ENCODE data around the gene CDH2.

The CDH2 gene

DNA sequence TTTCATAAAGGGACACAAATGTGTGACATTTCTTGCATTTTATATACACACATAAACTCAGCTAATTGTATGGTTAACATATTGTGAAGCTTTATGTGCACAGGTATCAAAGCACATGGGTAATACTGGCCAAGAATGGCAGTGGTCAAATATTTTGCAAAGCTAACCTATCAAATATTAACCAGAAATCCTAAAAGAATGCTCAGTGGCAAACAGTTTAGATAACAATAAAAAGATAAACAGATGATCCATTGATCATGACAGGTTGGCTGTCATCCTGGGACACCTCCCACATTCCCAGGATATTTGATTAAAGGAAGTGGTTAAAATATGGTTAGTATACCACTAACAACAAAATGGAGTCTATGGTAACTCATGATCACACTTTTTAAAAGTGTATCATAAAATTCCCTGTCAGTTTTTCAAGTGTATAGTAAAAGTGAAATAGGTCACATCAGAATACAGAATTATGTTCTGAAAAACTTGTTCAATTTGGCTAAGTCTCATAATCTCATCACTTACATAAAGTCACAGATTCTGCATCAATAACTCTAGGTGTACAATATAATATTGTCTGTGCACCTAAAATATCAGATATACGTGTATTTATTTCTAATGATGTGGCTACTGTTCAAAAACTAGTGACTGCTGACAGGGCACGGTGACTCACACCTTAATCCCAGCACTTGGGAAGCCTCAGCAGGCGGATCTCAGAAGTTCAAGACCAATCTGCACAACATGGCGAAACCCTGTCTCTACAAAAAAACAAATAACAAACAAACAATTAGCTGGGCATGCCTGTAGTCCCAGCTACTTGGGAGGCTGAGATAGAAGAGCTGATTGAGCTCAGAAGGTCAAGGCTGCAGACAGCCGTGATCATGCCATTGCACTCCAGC is 48.9 kb downstream of the CDH2 start:
- DNase-seq (ENCODE audit: low read depth in 2 of 2) = no peak

DNA sequence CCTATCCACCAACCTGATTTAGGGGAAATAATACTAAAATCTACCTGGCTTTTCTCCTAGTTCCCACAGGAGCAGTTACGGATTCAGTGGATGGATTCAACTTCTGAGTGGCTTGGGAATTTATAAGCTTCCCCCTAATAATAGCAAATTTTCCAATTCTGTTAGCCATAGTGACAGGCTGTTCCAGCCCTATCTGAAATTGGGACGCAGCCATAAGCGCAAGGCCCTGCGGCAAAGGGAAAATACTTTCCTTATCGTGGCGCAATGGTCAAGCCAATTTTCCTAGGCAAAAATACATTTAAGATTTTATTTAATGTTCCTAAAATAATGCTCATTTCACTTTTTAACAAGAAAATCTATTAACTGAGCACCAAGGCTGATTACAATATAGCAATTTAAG is 49.7 kb downstream of the CDH2 start:
- no peak for DNase-seq (ENCODE audit: low read depth in 2 of 2)

DNA sequence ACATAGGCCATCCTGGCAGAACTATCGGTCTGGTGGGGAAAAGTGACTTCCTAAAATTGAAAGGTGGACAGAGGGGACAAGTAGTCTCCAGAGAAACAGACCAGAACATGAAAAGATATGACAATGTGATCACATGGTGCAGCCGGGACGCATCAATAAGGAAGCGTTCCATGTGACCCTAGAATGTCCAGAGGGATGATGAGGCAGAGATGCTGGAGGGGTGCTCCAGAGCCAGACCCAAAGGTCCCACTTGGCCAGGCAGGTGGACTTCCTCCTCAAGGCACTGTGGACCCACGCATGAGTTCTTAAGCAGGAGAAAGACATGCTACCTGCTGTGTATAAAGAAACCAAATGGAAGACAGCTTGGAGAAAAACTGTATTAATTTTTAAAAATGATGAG is 50.2 kb downstream of the CDH2 start:
- no peak for DNase-seq (ENCODE audit: low read depth in 2 of 2)

DNA sequence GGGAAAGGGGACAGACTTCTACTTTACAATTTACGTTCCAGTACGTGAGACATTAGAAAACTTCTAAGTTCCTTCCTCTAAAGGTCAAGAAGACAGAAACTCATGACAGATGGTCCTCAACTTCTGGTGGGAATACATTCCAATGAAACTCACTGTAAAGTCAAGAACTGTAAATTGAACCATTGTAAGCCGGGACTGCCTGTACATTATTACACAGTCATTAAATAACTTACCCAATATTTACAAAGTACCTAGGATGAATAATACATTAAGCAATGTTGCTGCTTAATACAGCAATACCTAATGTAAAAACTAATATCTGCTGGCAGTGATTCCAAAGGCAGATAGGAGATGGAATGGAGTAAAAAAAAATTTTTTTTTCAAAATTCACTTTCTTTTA is 51.9 kb downstream of the CDH2 start:
- DNase-seq (ENCODE audit: low read depth in 2 of 2) = no peak

DNA sequence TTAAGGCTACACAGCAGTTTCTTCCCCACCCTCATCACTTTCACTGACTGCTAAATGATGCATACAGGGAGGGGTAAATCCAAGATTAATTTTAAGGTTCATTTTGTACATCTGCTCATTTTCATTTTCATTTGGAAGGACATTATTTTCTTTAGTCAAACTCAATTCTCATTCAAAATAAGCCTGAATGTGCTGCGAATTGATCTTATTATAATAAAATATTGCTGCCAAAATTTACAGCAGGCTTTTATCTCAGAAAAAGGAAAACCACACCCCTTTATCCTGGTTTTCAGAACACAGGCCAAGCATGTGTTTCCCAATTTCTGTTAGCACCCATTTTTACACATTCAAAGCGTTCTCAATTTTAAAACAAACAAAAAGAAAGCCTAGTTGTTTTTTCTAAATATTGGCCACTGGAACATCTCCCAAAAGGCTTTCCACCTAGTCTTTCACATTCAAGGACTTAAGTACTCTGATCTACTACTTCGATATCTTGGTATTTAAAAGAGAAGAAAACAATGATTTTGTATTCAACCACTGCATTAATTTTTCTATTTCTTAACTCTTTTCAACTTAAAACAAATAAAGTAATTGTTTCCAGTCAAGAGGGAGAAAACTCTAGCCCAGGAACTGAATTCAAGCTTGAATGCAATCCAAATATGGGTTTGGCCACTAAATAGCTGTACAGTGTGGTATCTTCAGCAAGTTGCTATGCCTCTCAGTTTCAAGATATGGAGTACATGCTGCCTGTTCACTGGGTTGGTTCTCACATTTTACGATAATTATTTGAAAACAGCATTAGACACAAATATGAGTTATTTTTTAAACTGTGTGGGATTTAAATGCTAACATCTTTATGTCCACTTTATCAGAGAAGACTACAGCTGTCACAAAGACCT is 52.5 kb downstream of the CDH2 start:
- DNase-seq (ENCODE audit: low read depth in 2 of 2) = no peak

DNA sequence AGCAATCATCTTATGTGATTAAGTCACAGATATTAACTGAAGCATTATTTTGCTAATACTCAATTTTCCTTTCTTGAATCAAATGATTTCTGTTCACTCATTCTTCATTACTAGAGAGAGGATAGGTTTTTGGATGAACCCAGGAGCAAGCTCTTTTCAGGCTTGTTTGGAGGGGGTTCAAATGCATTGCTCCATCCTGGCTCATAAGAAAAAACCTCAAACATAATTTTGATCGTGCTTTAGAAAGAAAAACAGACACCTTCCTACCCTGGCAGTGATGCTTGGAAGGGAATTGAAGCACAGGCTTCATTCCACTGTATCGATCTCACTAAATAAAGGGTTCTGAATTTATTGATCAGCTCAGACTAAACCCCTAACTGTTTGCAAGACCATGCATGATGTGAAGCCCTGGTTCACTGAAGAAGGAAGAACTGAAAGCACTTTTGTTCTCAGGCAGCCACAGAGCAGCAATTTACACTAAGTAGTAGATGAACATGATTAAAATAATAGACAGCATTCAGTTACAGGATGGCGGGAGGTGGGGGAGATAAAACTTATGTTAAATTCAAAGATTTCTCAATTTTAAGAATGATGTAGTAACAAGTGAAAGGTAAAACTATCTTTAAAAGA is 53.4 kb downstream of the CDH2 start:
- no peak for DNase-seq (ENCODE audit: low read depth in 2 of 2)

DNA sequence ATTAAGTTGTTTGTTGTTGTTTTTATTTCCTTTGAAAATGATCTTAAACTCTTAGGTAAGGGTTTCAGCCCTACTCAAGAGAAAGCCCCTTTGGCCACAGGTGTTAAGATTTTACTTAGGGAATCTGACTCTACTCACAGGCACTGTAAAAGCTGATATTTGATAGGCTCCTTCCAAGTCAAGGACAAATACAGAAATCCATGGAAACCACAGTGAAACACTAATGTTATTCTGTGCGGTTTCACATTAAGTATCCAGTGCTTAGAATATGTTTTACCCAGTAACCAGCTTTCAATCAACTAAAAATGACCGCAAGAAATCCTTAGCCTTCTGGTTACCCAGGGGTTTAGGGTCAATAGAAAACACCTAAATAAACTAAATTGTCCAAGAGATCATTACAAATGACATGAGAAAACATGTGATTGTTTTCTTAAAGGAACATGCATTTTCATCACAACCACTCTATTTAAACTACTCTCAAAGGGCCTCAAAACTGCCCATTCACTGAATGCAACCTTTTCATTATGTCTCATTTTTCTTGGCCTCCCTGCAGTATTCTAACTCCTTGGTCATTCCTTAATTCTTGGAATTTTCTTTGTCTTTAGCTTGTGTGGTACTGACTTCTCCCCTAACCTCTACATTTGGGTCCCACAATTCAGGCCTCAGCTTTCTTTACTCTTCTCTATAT is 56.0 kb downstream of the CDH2 start:
- no peak for DNase-seq (ENCODE audit: low read depth in 2 of 2)

DNA sequence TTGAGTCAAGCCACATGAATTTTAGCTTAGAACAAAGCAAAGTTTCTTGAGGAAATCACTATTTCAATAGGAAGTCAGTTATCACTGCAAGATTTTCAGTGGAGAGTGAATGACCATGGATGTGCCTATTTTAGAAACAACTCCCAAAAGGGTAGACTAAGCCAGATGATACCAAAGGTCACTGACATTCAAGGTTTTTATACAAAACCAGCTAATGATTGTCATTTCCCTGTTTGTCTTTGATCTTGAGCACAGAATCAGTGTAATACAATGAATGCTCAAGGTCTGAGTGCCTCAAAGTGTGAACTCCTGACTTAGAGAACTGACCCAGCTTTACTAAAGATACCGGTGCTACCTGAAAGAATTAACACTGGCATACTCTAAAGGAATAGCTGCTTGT is 60.5 kb downstream of the CDH2 start:
- no peak for DNase-seq (ENCODE audit: low read depth in 2 of 2)

DNA sequence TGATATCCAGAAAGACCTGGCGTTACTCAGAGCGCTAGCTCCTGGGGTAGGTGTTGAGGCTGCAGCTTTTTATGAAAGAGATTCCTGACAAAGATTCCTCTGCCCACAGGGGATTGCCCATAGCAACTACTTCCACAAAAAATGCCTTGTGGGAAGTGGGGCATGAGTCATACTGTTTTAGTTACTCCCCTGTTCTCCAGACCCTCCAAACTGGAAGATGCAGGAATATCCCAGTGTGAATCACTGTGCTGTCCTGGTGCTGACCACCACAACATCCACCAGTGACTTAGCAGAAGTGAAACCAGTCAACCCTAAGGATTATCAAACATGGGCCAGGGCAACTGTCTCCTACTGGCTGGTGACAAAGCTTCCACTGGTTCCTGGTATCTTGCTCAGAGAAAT is 61.8 kb downstream of the CDH2 start:
- no peak for DNase-seq (ENCODE audit: low read depth in 2 of 2)

DNA sequence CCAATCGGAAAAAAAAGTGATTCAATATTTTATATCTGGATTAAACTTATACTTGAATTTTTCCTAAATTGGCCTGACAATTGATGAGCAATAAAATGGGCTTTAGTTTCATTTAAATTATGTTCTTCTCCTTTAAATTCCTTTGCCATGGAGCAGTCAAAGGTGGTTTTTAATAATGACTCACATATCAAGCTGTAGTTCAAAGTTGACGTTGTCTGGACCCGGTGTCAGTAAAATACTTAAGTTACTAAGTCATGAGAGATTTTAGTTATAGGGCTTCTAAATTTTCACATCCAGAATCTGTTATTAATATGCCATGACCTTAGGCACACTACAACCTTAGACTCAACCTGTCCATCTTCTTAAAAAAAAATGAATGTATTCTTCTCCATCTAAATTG is 62.5 kb downstream of the CDH2 start:
- no peak for DNase-seq (ENCODE audit: low read depth in 2 of 2)

DNA sequence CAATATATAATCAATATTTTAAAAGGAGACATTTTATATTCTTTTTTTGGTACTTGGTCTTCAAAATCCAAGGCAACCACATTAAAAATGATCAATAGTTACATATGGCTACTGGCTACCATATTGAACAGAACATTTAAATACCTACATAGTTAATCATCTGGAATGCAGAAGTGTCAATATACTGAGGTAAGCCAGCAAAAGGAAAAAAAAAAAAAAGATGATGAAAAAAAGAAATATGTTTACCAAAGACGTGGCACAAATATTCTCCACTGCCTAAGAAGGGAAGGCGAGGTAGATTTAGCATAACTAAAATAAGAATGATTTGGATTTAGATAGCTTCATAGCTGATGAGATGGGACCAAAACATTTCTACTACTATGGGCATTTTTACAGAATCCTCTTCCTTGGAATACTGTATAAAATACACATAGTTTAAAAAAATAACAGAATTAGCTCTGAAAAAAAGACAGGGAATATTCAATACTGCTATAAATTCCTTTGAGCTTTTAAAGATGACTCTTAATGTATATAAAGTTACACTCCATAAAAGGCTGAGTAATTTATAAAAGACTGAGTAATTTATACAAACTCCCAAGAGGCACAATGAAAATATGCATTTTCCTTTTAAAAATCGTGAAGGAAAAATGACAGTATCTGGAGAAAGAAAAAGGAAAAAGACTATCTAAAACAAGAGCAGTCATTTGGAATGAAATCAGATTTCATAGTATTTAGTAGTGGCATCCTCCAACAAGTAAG is 63.5 kb downstream of the CDH2 start:
- no peak for DNase-seq (ENCODE audit: low read depth in 2 of 2)

DNA sequence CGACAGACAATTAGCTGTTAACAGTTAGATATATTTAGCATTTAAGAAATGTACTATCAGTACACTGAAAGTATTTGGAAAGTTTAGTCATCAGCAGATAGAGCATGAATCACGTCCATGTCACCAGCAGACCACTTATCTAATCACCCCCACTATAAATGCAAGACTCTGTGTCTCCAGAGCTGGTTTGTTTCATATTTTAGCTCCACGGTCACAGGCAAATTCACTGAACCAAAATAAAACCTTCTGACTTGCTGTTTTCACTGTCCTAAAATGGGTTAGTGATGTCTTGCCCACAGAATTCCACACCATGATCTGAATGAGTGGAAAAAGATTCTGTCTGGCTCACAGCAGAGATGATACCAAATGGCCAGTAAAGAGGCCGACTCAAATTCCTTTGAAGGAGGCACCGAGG is 64.9 kb downstream of the CDH2 start:
- DNase-seq (ENCODE audit: low read depth in 2 of 2) = no peak

DNA sequence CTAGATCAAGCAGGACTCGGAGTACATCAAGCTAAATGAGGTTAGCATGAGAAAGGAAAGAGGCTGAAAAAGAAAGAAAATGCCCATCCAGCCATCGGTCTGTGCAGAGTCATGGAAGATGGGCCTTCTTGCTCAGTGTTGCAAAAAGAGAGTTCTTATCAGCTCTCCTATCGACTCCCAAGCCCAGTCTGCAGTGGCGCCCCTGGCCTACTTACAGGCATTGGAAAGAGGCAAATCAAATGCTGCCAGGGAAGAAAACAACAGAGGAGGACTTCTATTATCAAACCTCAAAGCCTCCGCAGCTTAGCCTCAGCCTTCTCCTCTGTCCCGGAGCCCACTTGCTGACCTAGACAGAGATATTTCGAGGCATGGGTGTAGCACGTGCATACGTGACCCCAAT is 66.0 kb downstream of the CDH2 start:
- no peak for DNase-seq (ENCODE audit: low read depth in 2 of 2)

DNA sequence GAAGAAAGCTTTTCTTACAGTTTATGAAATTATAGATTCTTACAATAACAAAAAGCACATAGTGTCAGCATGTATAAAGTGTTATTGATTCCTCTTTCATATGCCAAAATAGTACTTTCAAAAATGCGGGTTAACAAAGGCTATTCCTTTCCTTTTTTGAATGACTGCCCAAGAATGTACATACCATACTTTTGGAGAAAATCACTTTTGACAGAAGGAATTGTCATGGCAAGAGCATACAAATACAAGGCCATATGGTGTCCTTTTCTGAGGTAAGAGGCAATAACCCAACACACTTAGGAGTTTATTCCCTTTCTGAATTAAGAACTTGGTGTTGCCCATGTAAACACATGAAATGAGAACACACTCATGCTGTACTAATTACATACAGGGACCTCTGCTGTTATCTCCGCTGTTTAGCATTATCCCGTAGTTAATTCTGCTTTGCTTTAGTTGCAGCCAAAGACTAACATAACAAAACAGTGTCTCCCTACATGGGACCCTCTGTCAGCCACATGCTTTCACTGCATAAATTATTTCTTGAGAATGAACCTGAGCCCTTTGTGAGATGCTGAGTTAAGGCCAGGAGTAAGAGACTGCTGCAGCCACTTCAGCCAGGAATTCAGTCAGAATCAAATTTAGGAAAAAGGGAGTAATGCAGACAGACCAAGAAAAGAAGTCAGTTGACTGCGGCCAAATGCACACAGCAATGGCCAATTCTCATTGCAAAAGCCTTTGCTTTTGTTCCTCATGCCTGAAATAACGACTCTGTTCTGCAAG is 67.0 kb downstream of the CDH2 start:
- DNase-seq (ENCODE audit: low read depth in 2 of 2) = no peak

DNA sequence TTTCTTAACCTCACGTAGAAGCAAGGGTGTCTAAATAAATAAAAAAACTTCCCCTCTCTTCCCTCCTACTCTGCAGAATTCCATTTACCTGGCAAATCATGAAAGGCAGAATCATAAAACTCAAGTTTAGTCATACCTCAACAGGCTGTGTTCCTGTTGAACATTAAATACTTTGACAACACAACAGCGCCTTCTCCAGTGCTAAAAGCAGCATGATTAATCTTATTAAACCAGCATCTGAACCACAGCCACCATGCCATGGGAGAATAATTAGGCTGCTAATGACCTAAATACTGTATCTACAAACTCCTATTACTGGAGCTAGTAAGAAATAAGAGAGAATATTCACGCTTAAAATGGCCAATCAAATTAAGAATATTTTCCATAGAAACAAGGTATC is 68.1 kb downstream of the CDH2 start:
- no peak for DNase-seq (ENCODE audit: low read depth in 2 of 2)

DNA sequence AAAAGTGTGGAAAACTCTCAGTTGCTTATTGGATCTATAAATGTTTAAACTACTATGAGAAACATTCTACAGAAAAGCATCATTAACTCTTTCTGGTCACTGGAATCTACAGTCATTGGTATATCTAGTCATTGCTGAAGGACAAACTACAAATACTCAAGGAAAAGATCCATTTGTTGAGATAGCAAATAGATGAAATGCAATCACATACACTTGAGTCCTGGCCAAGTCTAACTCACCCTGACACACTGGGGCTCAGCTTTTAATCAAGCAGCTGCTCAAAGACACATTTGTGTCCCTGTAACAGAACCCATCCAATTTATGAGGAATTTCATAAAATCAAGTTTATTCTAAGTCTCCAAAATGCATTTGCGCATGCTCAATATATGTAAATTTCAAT is 68.7 kb downstream of the CDH2 start:
- no peak for DNase-seq (ENCODE audit: low read depth in 2 of 2)

DNA sequence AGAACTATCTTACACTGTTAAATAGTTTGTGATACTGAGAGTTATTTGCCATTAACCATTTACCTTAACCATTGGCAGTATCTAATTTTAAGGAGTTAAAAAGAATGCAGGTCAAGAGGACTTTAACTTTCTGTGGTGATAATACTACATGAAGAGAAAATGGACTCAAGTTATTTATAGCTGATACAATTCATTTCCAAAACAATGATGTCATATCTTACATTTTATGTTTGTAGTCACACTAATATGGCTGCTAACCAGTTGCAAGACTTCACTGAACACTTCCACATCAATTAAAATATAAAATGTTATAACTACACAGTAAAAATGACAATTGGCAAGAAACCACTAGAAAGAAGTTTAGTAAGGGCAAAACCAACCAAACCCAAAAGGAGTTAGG is 77.7 kb downstream of the CDH2 start:
- no peak for DNase-seq (ENCODE audit: low read depth in 2 of 2)

DNA sequence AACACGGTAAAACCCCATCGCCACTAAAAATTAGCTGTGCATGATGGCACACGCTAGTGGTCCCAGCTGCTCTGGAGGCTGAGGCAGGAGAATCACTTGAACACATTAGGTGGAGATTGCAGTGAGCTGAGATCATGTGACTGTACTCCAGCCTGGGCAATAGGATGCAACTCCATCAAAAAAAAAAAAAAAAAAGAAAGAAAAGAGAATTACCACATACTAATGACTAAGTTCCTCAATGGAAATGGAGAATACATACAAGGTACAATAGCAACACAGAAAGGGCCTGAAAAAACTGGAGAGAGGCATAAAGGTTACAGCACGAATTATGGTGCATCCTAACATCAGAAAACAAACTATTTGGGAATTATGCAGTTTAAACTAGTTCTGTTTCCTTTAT is 81.3 kb downstream of the CDH2 start:
- no peak for DNase-seq (ENCODE audit: low read depth in 2 of 2)

DNA sequence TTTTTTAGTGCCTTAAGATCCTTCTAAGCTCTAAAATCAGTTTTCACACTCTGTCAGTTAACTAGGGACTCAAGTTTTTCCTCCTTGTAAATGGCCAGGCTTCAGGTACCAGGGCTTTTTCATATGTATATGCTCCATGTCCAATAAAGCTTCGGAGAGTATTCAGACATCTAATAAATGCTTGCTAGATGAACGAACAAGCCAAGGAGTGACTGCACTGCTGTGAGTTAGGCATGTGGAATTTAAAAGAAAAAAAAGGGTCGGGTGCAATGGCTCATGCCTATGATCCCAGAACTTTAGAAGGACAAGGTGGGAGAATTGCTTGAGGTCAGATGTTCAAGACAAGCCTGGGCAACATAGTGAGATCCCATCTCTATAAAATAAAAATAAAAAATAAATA is 81.9 kb downstream of the CDH2 start:
- no peak for DNase-seq (ENCODE audit: low read depth in 2 of 2)

DNA sequence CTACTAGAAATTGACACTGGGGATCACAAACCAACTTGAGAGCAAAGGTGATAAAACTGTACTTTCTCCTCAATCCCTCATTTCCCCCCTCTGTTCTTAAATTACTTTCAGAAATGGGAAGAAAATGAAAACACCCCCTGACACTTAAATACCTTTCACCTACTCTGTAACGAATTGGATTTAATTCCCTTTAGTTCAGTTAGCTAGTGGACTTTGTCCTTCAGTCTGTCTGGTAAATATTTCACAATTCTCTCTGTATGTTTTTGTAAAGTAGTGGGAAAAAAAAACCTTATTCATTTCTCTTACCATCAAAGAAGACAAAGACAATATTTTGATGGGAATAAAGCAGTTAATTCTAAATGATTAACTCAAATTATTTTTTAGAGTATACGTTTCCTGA is 85.7 kb downstream of the CDH2 start:
- no peak for DNase-seq (ENCODE audit: low read depth in 2 of 2)
